Erythroblast (primary cell): ENCODE results near the gene NHLRC4.

ENCODE experiments used
- GATA1 ChIP-seq: IDR thresholded peaks from 2 replicates; pipeline ENCODE4 v1.6.1; 2011; ENCODE audit warnings: low read depth, mild to moderate bottlenecking, control low read depth, low read length, moderate library complexity
- POLR2A ChIP-seq: IDR thresholded peaks from 2 replicates; pipeline ENCODE4 v1.6.1; 2011; ENCODE audit warnings: mild to moderate bottlenecking, low read length

DNA sequence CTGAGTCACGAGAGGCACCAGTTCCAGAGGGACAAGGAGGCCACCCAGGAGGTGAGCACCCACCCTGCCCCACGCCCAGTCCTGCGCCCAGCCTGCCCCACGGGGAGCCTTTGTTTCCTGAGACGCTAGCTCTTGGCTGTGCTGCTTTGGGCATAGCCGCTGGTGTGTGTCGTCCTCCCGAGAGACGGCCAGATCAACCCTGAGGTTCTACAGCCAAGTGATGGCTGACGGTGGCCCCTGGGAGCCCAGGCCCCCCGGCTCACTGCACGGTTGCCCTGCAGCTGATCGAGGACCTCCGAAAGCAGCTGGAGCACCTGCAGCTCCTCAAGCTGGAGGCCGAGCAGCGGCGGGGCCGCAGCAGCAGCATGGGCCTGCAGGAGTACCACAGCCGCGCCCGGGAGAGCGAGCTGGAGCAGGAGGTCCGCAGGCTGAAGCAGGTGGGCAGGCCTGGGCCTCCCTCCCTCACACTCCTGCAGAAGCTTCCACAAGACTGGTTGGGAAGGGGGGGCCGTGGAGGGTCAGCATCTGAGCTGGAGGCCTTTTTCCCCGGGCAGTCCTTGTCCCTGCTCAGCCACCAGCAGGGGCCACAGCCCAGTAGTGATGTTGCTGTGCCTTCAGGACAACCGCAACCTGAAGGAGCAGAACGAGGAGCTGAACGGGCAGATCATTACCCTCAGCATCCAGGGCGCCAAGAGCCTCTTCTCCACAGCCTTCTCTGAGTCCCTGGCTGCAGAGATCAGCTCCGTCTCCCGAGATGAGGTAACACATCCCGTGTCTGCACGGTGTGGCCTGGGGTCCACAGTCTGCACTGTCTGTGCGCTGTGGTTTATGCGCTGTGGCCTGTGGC lies 46.7 kb upstream of the NHLRC4 start:
- peak; percentile 32 for TF ChIP-seq POLR2A
- TF ChIP-seq GATA1 = no peak
